Stimulated activated CD4-positive, alpha-beta T cell treated with anti-CD3 and anti-CD28 coated beads, TNF-alpha, amount 100 ng/mL, for 48 hours (primary cell): Measurements from ENCODE around the gene KIF26A.

Source experiments
- DNase-seq, 3 donors: peaks; one replicate each; pipeline ENCODE4 v3.0.0-alpha.2; 2020; ENCODE audit warnings: low read depth in 3 of 3

Gene KIF26A

GRCh38 chr14:104138098-104138717, at the start of gene KIF26A:
Gene KIF26A, plus strand, starts transcription at chr14:104138587. Its CDS starts 136 bp downstream, at chr14:104138723.
- peak in 1 of 3 donors; percentile 26 for DNase-seq

GRCh38 chr14:104090071-104090748, 48.2 kb upstream of the KIF26A start:
- no peak for DNase-seq

- DNase-seq, result no peak
Observed at GRCh38 chr14:104091061-104091926, 47.1 kb upstream of the KIF26A start.

GRCh38 chr14:104091927-104092771, 46.2 kb upstream of the KIF26A start:
- no peak for DNase-seq

GRCh38 chr14:104092931-104093365, 45.4 kb upstream of the KIF26A start:
- DNase-seq, result no peak

- no peak for DNase-seq
Observed at GRCh38 chr14:104093366-104094055, 44.9 kb upstream of the KIF26A start.

GRCh38 chr14:104094056-104094708, 44.2 kb upstream of the KIF26A start:
- no peak for DNase-seq

- peak; percentile 52 to 75 (median 68) for DNase-seq
Observed at GRCh38 chr14:104094709-104095425, 43.5 kb upstream of the KIF26A start.

- DNase-seq, result no peak
Observed at GRCh38 chr14:104095426-104096310, 42.7 kb upstream of the KIF26A start.

GRCh38 chr14:104096318-104096717, 42.1 kb upstream of the KIF26A start:
- DNase-seq, result no peak

- no peak for DNase-seq
Observed at GRCh38 chr14:104096751-104097700, 41.4 kb upstream of the KIF26A start.

- DNase-seq, result no peak
Observed at GRCh38 chr14:104098272-104099095, 39.9 kb upstream of the KIF26A start.

- no peak for DNase-seq
Observed at GRCh38 chr14:104099096-104100041, 39.0 kb upstream of the KIF26A start.

GRCh38 chr14:104100171-104101085, 38.0 kb upstream of the KIF26A start:
- no peak for DNase-seq
